ENCODE results near the gene HECTD2.

DNA sequence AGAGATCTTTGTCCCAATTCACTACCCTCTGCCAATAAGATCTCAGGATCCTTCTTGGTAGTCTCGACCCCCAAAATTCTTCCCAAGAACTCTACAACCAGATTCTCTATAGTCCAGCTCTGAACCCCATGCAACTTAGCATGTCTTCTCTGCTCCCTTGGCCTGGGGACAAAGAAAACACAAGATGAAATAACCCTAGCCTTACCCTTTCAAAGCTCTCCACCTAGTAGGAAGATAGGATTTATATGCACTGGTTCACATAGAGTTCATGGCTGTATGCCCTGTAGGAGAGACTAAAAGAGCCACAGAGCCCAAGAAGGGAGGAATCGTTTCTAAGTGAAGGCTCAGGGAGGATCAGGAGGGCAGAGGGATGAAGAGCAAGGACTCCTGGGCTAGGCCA, 126.6 kb downstream of the HECTD2 start:
- TF ChIP-seq, protein P1, sequence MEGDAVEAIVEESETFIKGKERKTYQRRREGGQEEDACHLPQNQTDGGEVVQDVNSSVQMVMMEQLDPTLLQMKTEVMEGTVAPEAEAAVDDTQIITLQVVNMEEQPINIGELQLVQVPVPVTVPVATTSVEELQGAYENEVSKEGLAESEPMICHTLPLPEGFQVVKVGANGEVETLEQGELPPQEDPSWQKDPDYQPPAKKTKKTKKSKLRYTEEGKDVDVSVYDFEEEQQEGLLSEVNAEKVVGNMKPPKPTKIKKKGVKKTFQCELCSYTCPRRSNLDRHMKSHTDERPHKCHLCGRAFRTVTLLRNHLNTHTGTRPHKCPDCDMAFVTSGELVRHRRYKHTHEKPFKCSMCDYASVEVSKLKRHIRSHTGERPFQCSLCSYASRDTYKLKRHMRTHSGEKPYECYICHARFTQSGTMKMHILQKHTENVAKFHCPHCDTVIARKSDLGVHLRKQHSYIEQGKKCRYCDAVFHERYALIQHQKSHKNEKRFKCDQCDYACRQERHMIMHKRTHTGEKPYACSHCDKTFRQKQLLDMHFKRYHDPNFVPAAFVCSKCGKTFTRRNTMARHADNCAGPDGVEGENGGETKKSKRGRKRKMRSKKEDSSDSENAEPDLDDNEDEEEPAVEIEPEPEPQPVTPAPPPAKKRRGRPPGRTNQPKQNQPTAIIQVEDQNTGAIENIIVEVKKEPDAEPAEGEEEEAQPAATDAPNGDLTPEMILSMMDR (conservative IDR thresholded peaks at IDR 0.05; ENCODE audit: low read depth, low read length), result no peak
- no peak for TF ChIP-seq EZH2 (IDR thresholded peaks at IDR 0.05; ENCODE audit: borderline replicate concordance, low read depth, low read length, poor library complexity, severe bottlenecking)

All from A673 (cell line).